ENCODE data around the gene HLA-A. TPM values are rescaled to one million over a fixed set of nuclear protein-coding genes. Genes with fewer than 3 reads are reported as not detected.

HLA-A gene
- total RNA-seq (293 and 339 TPM in 2 replicates), polyA plus RNA-seq (349 and 350 TPM in 2 replicates)

- under 1% methylated on average over 54 of the region's 68 CpGs for WGBS (ENCODE audit: low lambda C conversion rate, missing lambda C conversion rate)
- Histone ChIP-seq H2AFZ (peak within 1 kb of the TSS; percentile 80), H3K27ac (peak within 1 kb of the TSS; percentile 80), H3K79me2 (no peaks in the 10 kb centered on the region), H3K4me2 (peak within 1 kb of the TSS; percentile 77), H3K9me3 (ENCODE audit: low read depth) (no peaks in the 10 kb centered on the region), H3K4me3 (peak within 1 kb of the TSS; percentile 63), H3K27me3 (no peaks in the 10 kb centered on the region), H4K20me1 (ENCODE audit: insufficient read depth, poor library complexity, severe bottlenecking) (no peaks in the 10 kb centered on the region), H3K9me2 (replicated peaks; ENCODE audit: insufficient read depth) (no peaks in the 10 kb centered on the region), H3K4me1 (ENCODE audit: insufficient read depth) (no peaks in the 10 kb centered on the region), H3K36me3 (replicated peaks; ENCODE audit: insufficient read depth, low read depth) (no peaks in the 10 kb centered on the region)
- DNase-seq (ENCODE audit: low spot score), result peak; percentile 96
- TF ChIP-seq EZH2 (IDR thresholded peaks at IDR 0.05; ENCODE audit: borderline replicate concordance), result no peak
- TF ChIP-seq CTCF (IDR thresholded peaks at IDR 0.05; ENCODE audit: poor library complexity), result no peak
- no peak for TF ChIP-seq EZH2phosphoT487 (IDR thresholded peaks at IDR 0.05; ENCODE audit: low read depth, severe bottlenecking, unreplicated experiment)
Measured at GRCh38 chr6:29942275-29943052, at the start of gene HLA-A. TSS of gene HLA-A (plus strand) at chr6:29942532. CDS start at chr6:29942554, 22 bp downstream.

DNA sequence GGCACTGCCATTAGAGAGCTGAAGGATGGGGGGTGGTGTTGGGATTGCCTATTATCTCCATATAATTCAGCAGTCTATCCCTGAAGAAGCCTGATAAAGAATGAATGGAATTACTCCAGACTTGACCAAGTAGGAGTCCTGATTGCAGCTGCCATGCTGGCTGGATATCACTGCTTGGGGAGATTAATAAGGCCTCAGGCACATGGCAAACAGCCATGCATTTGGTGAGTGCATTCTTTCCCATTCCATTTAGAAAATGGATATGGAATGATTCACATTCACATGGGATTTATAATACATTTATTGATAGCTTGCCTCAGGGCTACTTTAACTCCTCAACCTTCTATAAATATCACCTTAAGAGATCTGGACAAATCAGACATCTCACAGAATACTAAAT is 49.6 kb upstream of the HLA-A start:
- no peaks in the 10 kb centered on the region for H4K20me1 ChIP-seq (ENCODE audit: insufficient read depth, poor library complexity, severe bottlenecking)
- TF ChIP-seq EZH2phosphoT487 (IDR thresholded peaks at IDR 0.05; ENCODE audit: low read depth, severe bottlenecking, unreplicated experiment), result no peak
- TF ChIP-seq CTCF (IDR thresholded peaks at IDR 0.05; ENCODE audit: poor library complexity), result no peak
- no peak for TF ChIP-seq EZH2 (IDR thresholded peaks at IDR 0.05; ENCODE audit: borderline replicate concordance)
- no peak overlapping the region for H3K4me2 ChIP-seq
- H3K36me3 ChIP-seq (replicated peaks; ENCODE audit: insufficient read depth, low read depth), result no peaks in the 10 kb centered on the region
- H3K4me3 ChIP-seq, result no peak overlapping the region
- DNase-seq (ENCODE audit: low spot score), result no peak
- H3K27me3 ChIP-seq, result peaks cover 5% of the 10 kb centered on the region
- no peak overlapping the region for H3K27ac ChIP-seq
- no peaks in the 10 kb centered on the region for H3K79me2 ChIP-seq
- no peaks in the 10 kb centered on the region for H3K9me2 ChIP-seq (replicated peaks; ENCODE audit: insufficient read depth)
- no peaks in the 10 kb centered on the region for H3K9me3 ChIP-seq (ENCODE audit: low read depth)
- no peak overlapping the region for H2AFZ ChIP-seq
- no peaks in the 10 kb centered on the region for H3K4me1 ChIP-seq (ENCODE audit: insufficient read depth)

DNA sequence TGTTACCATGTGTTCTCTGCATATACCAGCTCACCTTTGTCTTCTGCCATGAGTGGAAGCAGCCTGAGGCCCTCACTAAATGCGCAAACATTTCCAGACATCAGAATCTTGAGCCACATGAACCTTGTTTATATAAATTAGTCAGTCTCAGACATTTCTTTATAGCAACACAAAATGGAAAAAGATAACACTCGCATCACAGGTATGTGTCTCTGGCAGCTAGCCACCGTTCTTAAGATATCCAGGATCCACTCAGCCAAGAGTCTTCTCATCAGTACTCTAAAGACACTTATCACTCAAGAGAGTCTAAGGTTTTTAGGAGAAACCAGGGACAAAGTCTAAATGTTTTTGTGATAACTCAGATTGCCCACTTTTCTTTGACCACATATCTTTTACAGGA is 43.1 kb upstream of the HLA-A start:
- no peak overlapping the region for H2AFZ ChIP-seq
- no peak overlapping the region for H3K4me3 ChIP-seq
- no peaks in the 10 kb centered on the region for H3K4me1 ChIP-seq (ENCODE audit: insufficient read depth)
- DNase-seq (ENCODE audit: low spot score), result no peak
- no peaks in the 10 kb centered on the region for H3K9me2 ChIP-seq (replicated peaks; ENCODE audit: insufficient read depth)
- H3K9me3 ChIP-seq (ENCODE audit: low read depth), result no peaks in the 10 kb centered on the region
- H3K27me3 ChIP-seq, result no peaks in the 10 kb centered on the region
- no peaks in the 10 kb centered on the region for H4K20me1 ChIP-seq (ENCODE audit: insufficient read depth, poor library complexity, severe bottlenecking)
- TF ChIP-seq CTCF (IDR thresholded peaks at IDR 0.05; ENCODE audit: poor library complexity) (no peak), EZH2phosphoT487 (IDR thresholded peaks at IDR 0.05; ENCODE audit: low read depth, severe bottlenecking, unreplicated experiment) (no peak), EZH2 (IDR thresholded peaks at IDR 0.05; ENCODE audit: borderline replicate concordance) (no peak)
- WGBS (ENCODE audit: low lambda C conversion rate, missing lambda C conversion rate), result 88% methylated on average over 3 of the region's 3 CpGs
- H3K4me2 ChIP-seq, result no peak overlapping the region
- H3K79me2 ChIP-seq, result no peaks in the 10 kb centered on the region
- H3K27ac ChIP-seq, result no peak overlapping the region
- H3K36me3 ChIP-seq (replicated peaks; ENCODE audit: insufficient read depth, low read depth), result no peaks in the 10 kb centered on the region
